K562 (cell line): ENCODE measurements around the gene HMCN2.

Experiments
- BMI1 ChIP-seq: fragments of 150-350 bp; IDR thresholded peaks from 2 replicates; pipeline ENCODE4 v1.6.1; 2014; ENCODE audit warnings: low read length
- CTCF ChIP-seq, 3 experiments: IDR thresholded peaks in 2 of 3; conservative IDR thresholded peaks in 1 of 3; 2 replicates each; pipeline ENCODE4 v1.5.1; 2011 to 2012; ENCODE audit warnings: low read length in 3 of 3, mild to moderate bottlenecking in 3 of 3, control low read depth in 2 of 3, improper control_type of control experiment in 1 of 3, inconsistent platforms in 1 of 3, low read depth in 1 of 3, mixed read lengths in 1 of 3, moderate library complexity in 1 of 3; ENCODE audit not compliant: insufficient read depth in 2 of 3
- DNMT1 ChIP-seq: fragments of 450-650 bp; IDR thresholded peaks from 2 replicates; pipeline ENCODE4 v1.6.1; 2016; ENCODE audit warnings: antibody characterized with exemption, mild to moderate bottlenecking
- EP300 ChIP-seq: IDR thresholded peaks from 2 replicates; pipeline ENCODE4 v1.6.1; 2012; ENCODE audit warnings: low read length, improper control_type of control experiment
- HNRNPL ChIP-seq: fragments of 200-400 bp; formaldehyde crosslinking; IDR thresholded peaks from 2 replicates; pipeline ENCODE4 v1.6.1; 2017; ENCODE audit warnings: low read depth, mild to moderate bottlenecking, low read length
- ILF3 ChIP-seq: fragments of 450-650 bp; IDR thresholded peaks from 2 replicates; pipeline ENCODE4 v1.6.1; 2018; ENCODE audit warnings: antibody characterized with exemption, mild to moderate bottlenecking, moderate library complexity, borderline replicate concordance
- KDM1A ChIP-seq, 2 experiments: fragments of 450-650 bp; IDR thresholded peaks; 2 replicates each; pipeline ENCODE4 v1.6.1; 2016; ENCODE audit warnings: mild to moderate bottlenecking in 2 of 2
- MAX ChIP-seq: sonication (generic); formaldehyde crosslinking; IDR thresholded peaks from 2 replicates; pipeline ENCODE4 v1.9.0; 2022; ENCODE audit warnings: mild to moderate bottlenecking, missing genetic modification reagents
- NCOA2 ChIP-seq, 2 experiments: fragments of 450-650 bp; IDR thresholded peaks; 2 replicates each; pipeline ENCODE4 v1.6.1; 2018; ENCODE audit warnings: mild to moderate bottlenecking in 2 of 2, moderate library complexity in 1 of 2; ENCODE audit not compliant: partially characterized antibody in 2 of 2
- PHB2 ChIP-seq: fragments of 450-650 bp; IDR thresholded peaks from 2 replicates; pipeline ENCODE4 v1.6.1; 2017; ENCODE audit warnings: low read depth
- TCF3 ChIP-seq: sonication (generic); formaldehyde crosslinking; IDR thresholded peaks from 2 replicates; pipeline ENCODE4 v1.4.0; 2020; ENCODE audit warnings: mild to moderate bottlenecking, missing genetic modification reagents
- ZNF253 ChIP-seq: fragments of 250-450 bp; sonication (Bioruptor Pico); conservative IDR thresholded peaks from 2 replicates; pipeline ENCODE4 v1.6.1; 2021; ENCODE audit warnings: mild to moderate bottlenecking

GRCh38 chr9:130332384-130332926 lies 66.9 kb downstream of the HMCN2 start:
- TF ChIP-seq BMI1 (no peak), ILF3 (no peak), KDM1A (IDR thresholded peaks at IDR 0.05) (no peak), CTCF (IDR thresholded peaks at IDR 0.05 in 2 of 3, conservative IDR thresholded peaks at IDR 0.05 in 1 of 3; ENCODE audit: insufficient read depth in 2 of 3, low read depth in 1 of 3, low read length in 3 of 3) (no peak), ZNF253 (no peak), DNMT1 (no peak), MAX (no peak), PHB2 (no peak), TCF3 (CRISPR knock-in tag) (no peak), HNRNPL (no peak), EP300 (no peak), NCOA2 (IDR thresholded peaks at IDR 0.05; ENCODE audit: partially characterized antibody in 2 of 2) (no peak)
